ENCODE measurements around the gene NGDN.

GRCh38 chr14:23525611-23526010 is 56.1 kb downstream of the NGDN start:
- TF ChIP-seq POLR2A (IDR thresholded peaks at IDR 0.05) (no peak), CTCF (IDR thresholded peaks at IDR 0.05) (no peak), POLR2AphosphoS5 (IDR thresholded peaks at IDR 0.05) (no peak)
